ENCODE data around the gene KAT7. TPM values are rescaled to one million over a fixed set of nuclear protein-coding genes. Genes with fewer than 3 reads are reported as not detected.
A peak's percentile ranks its signal among the peaks of the same experiment; 100 is the strongest.

KAT7 gene
- polyA plus RNA-seq, 3 donors, result 17.5 to 28.1 (median 18.1) TPM

DNA sequence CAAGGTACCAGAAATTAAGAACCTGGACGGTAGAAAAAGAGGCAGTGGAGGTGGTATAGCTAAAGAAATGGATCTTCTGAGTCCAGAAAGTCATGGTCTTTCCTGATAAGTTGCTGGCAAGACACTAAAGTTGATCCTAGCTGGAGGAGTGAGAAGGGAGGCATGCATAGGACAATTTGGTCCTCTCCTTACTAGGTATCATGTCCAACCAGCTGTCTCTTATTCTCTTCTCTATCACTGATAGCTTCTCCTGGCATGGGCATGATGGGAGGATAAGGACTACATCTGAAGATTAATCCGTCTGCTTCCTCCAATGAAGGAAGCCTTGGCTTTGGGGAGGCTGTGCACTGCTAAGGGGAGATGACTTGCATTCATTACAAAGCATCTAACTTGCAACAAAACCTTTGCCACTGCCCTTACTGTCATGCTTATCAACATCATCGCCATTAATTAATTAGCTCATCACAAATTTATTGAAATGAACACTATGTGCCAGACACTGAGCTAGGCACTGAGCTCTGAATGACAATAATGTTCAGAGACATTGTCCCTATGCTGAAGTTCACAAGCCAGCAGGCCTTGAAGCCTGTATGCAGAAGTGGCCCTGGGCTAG, 21.5 kb upstream of the KAT7 start:
- peaks cover 3% of the 10 kb centered on the region for H4K20me1 ChIP-seq (ENCODE audit: insufficient read depth, low read length)
- H2AFZ ChIP-seq (ENCODE audit: insufficient read depth, low read depth, low read length, poor library complexity, severe bottlenecking), result no peak overlapping the region
- no peak overlapping the region for H3K4me2 ChIP-seq (replicated peaks; ENCODE audit: extremely low read depth, low read length, poor library complexity, severe bottlenecking)
- peaks cover 21% of the 10 kb centered on the region for H3K79me2 ChIP-seq (ENCODE audit: insufficient read depth, low read length)
- peaks cover 18 to 29% of the 10 kb centered on the region in 2 donors for H3K4me1 ChIP-seq (ENCODE audit: control insufficient read depth in 1 of 2, insufficient read depth in 2 of 2, low read length in 2 of 2)
- Mint-ChIP-seq H3K9me3 (peaks cover 0 to 2% (median 1%) of the 10 kb centered on the region in 7 donors), H3K36me3 (no peaks in the 10 kb centered on the region), H3K27ac (no peak overlapping the region), H3K4me3 (no peak overlapping the region), H3K4me1 (peaks cover 24% of the 10 kb centered on the region), H3K27me3 (ENCODE audit: low read depth in 3 of 3) (peaks cover 0 to 3% (median 0%) of the 10 kb centered on the region in 3 donors)
- no peaks in the 10 kb centered on the region for H3K36me3 ChIP-seq (replicated peaks in 1 of 2; ENCODE audit: control insufficient read depth in 1 of 2, insufficient read depth in 2 of 2, low read length in 2 of 2)
- no peak overlapping the region for H3K9ac ChIP-seq (ENCODE audit: insufficient read depth, low read length, poor library complexity, severe bottlenecking)
- no peaks in the 10 kb centered on the region for H3K27me3 ChIP-seq (ENCODE audit: control insufficient read depth in 2 of 2, insufficient read depth in 2 of 2, low read length in 2 of 2)
- WGBS (ENCODE audit: insufficient coverage), result 81% methylated on average over 2 of the region's 3 CpGs
- TF ChIP-seq, protein P1, sequence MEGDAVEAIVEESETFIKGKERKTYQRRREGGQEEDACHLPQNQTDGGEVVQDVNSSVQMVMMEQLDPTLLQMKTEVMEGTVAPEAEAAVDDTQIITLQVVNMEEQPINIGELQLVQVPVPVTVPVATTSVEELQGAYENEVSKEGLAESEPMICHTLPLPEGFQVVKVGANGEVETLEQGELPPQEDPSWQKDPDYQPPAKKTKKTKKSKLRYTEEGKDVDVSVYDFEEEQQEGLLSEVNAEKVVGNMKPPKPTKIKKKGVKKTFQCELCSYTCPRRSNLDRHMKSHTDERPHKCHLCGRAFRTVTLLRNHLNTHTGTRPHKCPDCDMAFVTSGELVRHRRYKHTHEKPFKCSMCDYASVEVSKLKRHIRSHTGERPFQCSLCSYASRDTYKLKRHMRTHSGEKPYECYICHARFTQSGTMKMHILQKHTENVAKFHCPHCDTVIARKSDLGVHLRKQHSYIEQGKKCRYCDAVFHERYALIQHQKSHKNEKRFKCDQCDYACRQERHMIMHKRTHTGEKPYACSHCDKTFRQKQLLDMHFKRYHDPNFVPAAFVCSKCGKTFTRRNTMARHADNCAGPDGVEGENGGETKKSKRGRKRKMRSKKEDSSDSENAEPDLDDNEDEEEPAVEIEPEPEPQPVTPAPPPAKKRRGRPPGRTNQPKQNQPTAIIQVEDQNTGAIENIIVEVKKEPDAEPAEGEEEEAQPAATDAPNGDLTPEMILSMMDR (IDR thresholded peaks at IDR 0.05), result no peak
- H3K4me3 ChIP-seq (replicated peaks in 1 of 3; ENCODE audit: low read depth in 2 of 3, low read length in 3 of 3), result no peak overlapping the region
- intact Hi-C loops (cut with micrococcal nuclease), result no loop called here
- H3K27ac ChIP-seq (ENCODE audit: low read depth in 1 of 2, low read length in 2 of 2), result no peak overlapping the region
- H3K9me3 ChIP-seq (replicated peaks in 1 of 2; ENCODE audit: control insufficient read depth in 1 of 2, insufficient read depth in 1 of 2, low read length in 2 of 2), result no peaks in the 10 kb centered on the region
- no peak for DNase-seq

DNA sequence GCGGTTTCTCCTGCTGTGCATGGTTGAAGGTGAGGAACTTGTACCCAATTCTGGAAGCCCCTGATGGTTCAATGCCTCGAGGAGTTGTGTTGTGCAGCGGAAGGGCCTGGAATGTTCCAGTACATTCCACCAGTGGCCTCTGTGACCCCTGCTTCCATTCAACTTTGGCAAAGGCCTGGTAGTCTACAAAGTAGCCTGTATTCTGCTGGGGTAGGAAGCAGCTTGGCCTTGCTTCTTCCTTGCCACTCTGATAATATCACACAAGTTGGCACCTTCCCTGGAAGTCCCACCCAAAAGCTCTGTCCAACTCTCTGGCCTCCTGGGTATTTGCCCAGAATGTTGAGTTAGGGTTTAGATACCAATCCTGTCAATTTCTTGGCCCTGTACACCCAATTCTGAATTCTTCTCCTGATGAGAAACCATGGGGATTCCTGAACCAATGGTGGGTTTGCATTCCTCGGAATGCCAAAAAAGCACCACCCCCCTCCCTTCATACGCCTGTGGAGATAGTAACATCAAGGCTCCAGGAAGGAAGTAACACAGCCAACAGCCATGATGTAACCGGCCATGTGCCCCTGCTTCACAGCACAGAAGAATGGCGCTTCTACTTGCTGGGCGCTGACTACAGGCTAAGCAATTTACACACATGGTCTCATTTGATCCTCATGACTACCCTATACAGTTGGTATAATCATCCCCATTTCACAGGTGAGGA, 12.8 kb upstream of the KAT7 start:
- H3K4me2 ChIP-seq (replicated peaks; ENCODE audit: extremely low read depth, low read length, poor library complexity, severe bottlenecking), result no peak overlapping the region
- intact Hi-C loops (cut with micrococcal nuclease), result loop anchor here in 1 of 2 donors (5.0 kb wide), 1 partner anchor 203 kb away; no protein-coding TSS in a partner anchor
- H3K4me3 ChIP-seq (replicated peaks in 1 of 3; ENCODE audit: low read depth in 2 of 3, low read length in 3 of 3), result no peak overlapping the region
- H3K27ac Mint-ChIP-seq, result no peak overlapping the region
- peaks cover 17% of the 10 kb centered on the region for H3K4me1 Mint-ChIP-seq
- no peaks in the 10 kb centered on the region for H3K79me2 ChIP-seq (ENCODE audit: insufficient read depth, low read length)
- peaks cover 2 to 18% of the 10 kb centered on the region in 2 donors for H3K4me1 ChIP-seq (ENCODE audit: control insufficient read depth in 1 of 2, insufficient read depth in 2 of 2, low read length in 2 of 2)
- H2AFZ ChIP-seq (ENCODE audit: insufficient read depth, low read depth, low read length, poor library complexity, severe bottlenecking), result peak overlapping the region; percentile 44
- H3K27me3 ChIP-seq (ENCODE audit: control insufficient read depth in 2 of 2, insufficient read depth in 2 of 2, low read length in 2 of 2), result no peaks in the 10 kb centered on the region
- H3K9me3 Mint-ChIP-seq, result peaks cover 0 to 2% (median 0%) of the 10 kb centered on the region in 7 donors
- no peaks in the 10 kb centered on the region for H3K9me3 ChIP-seq (replicated peaks in 1 of 2; ENCODE audit: control insufficient read depth in 1 of 2, insufficient read depth in 1 of 2, low read length in 2 of 2)
- no peak overlapping the region for H3K9ac ChIP-seq (ENCODE audit: insufficient read depth, low read length, poor library complexity, severe bottlenecking)
- H3K4me3 Mint-ChIP-seq, result no peak overlapping the region
- H3K27ac ChIP-seq (ENCODE audit: low read depth in 1 of 2, low read length in 2 of 2), result no peak overlapping the region
- TF ChIP-seq, protein P1 (IDR thresholded peaks at IDR 0.05), result no peak
- 57% methylated on average over 5 of the region's 8 CpGs for WGBS (ENCODE audit: insufficient coverage)
- peaks cover 0 to 5% (median 0%) of the 10 kb centered on the region in 3 donors for H3K27me3 Mint-ChIP-seq (ENCODE audit: low read depth in 3 of 3)
- no peaks in the 10 kb centered on the region for H4K20me1 ChIP-seq (ENCODE audit: insufficient read depth, low read length)
- no peaks in the 10 kb centered on the region for H3K36me3 Mint-ChIP-seq
- no peaks in the 10 kb centered on the region for H3K36me3 ChIP-seq (replicated peaks in 1 of 2; ENCODE audit: control insufficient read depth in 1 of 2, insufficient read depth in 2 of 2, low read length in 2 of 2)
- no peak for DNase-seq

Measured in CD14-positive monocyte (primary cell).